ENCODE measurements around the gene EEFSEC. TPM values are rescaled to one million over a fixed set of nuclear protein-coding genes. Genes with fewer than 3 reads are reported as not detected.
A peak's percentile ranks its signal among the peaks of the same experiment; 100 is the strongest.

EEFSEC gene
- total RNA-seq, 1 donor from 2014 or later = 24.6 TPM

GRCh38 chr3:128236657-128237056 is 83.4 kb downstream of the EEFSEC start:
- Histone ChIP-seq H3K4me1 (no peaks in the 10 kb centered on the region), H3K36me3 (no peaks in the 10 kb centered on the region), H3K4me3 (no peak overlapping the region), H3K9me3 (no peaks in the 10 kb centered on the region), H3K27ac (no peak overlapping the region), H3K27me3 (no peaks in the 10 kb centered on the region)
- peak in 1 of 2 donors; percentile 69 for DNase-seq (ENCODE audit: extremely low spot score in 2 of 2)
- intact Hi-C loops (cut with DNase I) = no loop called here
- TF ChIP-seq POLR2AphosphoS5 (IDR thresholded peaks at IDR 0.05; ENCODE audit: insufficient read depth in 1 of 2, low read depth in 1 of 2) = no peak
- TF ChIP-seq POLR2A (IDR thresholded peaks at IDR 0.05) = no peak
- TF ChIP-seq, protein P1, sequence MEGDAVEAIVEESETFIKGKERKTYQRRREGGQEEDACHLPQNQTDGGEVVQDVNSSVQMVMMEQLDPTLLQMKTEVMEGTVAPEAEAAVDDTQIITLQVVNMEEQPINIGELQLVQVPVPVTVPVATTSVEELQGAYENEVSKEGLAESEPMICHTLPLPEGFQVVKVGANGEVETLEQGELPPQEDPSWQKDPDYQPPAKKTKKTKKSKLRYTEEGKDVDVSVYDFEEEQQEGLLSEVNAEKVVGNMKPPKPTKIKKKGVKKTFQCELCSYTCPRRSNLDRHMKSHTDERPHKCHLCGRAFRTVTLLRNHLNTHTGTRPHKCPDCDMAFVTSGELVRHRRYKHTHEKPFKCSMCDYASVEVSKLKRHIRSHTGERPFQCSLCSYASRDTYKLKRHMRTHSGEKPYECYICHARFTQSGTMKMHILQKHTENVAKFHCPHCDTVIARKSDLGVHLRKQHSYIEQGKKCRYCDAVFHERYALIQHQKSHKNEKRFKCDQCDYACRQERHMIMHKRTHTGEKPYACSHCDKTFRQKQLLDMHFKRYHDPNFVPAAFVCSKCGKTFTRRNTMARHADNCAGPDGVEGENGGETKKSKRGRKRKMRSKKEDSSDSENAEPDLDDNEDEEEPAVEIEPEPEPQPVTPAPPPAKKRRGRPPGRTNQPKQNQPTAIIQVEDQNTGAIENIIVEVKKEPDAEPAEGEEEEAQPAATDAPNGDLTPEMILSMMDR (IDR thresholded peaks at IDR 0.05) = no peak

- H3K27ac ChIP-seq = no peak overlapping the region
- TF ChIP-seq POLR2A (IDR thresholded peaks at IDR 0.05) (no peak), POLR2AphosphoS5 (IDR thresholded peaks at IDR 0.05; ENCODE audit: insufficient read depth in 1 of 2, low read depth in 1 of 2) (no peak)
- TF ChIP-seq, protein P1 (IDR thresholded peaks at IDR 0.05) = no peak
- intact Hi-C loops (cut with DNase I) = no loop called here
Observed at GRCh38 chr3:128237348-128238183, 84.3 kb downstream of the EEFSEC start.

DNA sequence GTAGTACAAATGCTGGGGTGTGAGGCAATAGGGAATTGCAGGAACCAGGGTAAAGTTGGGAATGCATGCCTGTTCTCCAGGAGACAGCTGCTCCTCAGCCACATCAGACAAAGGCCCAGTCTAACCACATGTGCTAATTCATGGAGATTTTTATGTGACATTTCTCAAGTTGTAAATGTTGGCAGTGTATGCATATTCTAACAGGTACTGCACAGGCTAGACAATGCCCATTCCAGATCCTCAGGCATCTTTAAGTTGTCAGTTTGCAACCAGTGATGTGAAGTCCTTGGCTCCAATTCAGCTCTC is 84.9 kb downstream of the EEFSEC start:
- DNase-seq (ENCODE audit: extremely low spot score in 2 of 2) = peak in 1 of 2 donors; percentile 27
- no peak overlapping the region for H3K27ac ChIP-seq
- no peaks in the 10 kb centered on the region for H3K4me1 ChIP-seq
- no peaks in the 10 kb centered on the region for H3K27me3 ChIP-seq
- no peak for TF ChIP-seq POLR2AphosphoS5 (IDR thresholded peaks at IDR 0.05; ENCODE audit: insufficient read depth in 1 of 2, low read depth in 1 of 2)
- TF ChIP-seq POLR2A (IDR thresholded peaks at IDR 0.05) = no peak
- TF ChIP-seq, protein P1 (IDR thresholded peaks at IDR 0.05) = no peak
- H3K4me3 ChIP-seq = no peak overlapping the region
- intact Hi-C loops (cut with DNase I) = no loop called here
- no peaks in the 10 kb centered on the region for H3K9me3 ChIP-seq
- H3K36me3 ChIP-seq = no peaks in the 10 kb centered on the region

More at GRCh38 chr3:128237348-128238183, 84.3 kb downstream of the EEFSEC start:
- Histone ChIP-seq H3K36me3 (no peaks in the 10 kb centered on the region), H3K9me3 (no peaks in the 10 kb centered on the region), H3K4me1 (no peaks in the 10 kb centered on the region), H3K27me3 (no peaks in the 10 kb centered on the region), H3K4me3 (no peak overlapping the region)
- DNase-seq (ENCODE audit: extremely low spot score in 2 of 2) = peak in 1 of 2 donors; percentile 25

DNA sequence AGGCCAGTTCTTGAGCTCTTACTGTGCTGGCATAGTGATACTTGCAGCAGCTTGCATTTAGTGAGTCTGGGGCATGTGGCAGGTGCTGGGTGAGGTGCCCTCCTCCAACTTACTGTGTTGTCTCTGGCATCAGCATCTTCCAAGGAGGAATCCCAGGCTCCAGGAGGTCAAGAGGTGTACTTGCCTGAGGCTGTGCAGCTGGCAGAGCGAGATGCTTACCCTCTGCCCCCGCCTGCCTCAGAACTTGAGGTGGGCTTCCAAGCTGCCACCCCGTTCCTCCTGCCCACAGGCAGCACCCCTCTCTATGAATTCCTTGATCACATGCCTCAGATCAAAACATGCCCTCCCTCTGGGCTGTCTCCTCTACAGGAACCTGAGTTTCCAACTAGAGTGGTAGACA is 86.0 kb downstream of the EEFSEC start:
- no peaks in the 10 kb centered on the region for H3K9me3 ChIP-seq
- H3K36me3 ChIP-seq = no peaks in the 10 kb centered on the region
- DNase-seq (ENCODE audit: extremely low spot score in 2 of 2) = no peak
- H3K4me1 ChIP-seq = no peaks in the 10 kb centered on the region
- TF ChIP-seq, protein P1 (IDR thresholded peaks at IDR 0.05) = no peak
- no peak for TF ChIP-seq POLR2A (IDR thresholded peaks at IDR 0.05)
- no peak for TF ChIP-seq POLR2AphosphoS5 (IDR thresholded peaks at IDR 0.05; ENCODE audit: insufficient read depth in 1 of 2, low read depth in 1 of 2)
- intact Hi-C loops (cut with DNase I) = no loop called here
- no peak overlapping the region for H3K27ac ChIP-seq
- H3K27me3 ChIP-seq = no peaks in the 10 kb centered on the region
- no peak overlapping the region for H3K4me3 ChIP-seq

DNA sequence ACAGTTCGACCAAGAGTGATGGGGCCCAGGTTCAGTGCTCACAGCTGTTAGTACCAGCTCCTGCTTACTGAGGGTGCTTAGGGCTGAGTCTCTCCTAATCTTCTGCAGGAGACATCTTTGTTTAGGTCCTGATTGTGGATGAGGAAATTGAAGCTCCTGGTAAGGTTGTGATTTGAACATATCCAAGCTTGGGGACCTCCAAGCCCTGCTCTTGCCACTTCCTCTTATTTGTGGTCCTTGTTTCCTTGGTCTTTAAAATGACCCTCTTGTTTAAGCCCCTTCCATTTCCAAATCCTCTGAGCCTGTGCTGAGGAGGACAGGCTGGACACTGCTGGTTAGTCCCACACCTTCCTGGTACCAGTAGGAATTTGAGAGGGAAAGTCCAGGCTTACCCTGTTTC is 87.0 kb downstream of the EEFSEC start:
- intact Hi-C loops (cut with DNase I) = no loop called here
- Histone ChIP-seq H3K4me3 (no peak overlapping the region), H3K9me3 (no peaks in the 10 kb centered on the region), H3K27me3 (no peaks in the 10 kb centered on the region), H3K27ac (no peak overlapping the region), H3K4me1 (peaks cover under 1% of the 10 kb centered on the region), H3K36me3 (no peaks in the 10 kb centered on the region)
- DNase-seq (ENCODE audit: extremely low spot score in 2 of 2) = no peak
- TF ChIP-seq POLR2A (IDR thresholded peaks at IDR 0.05) (no peak), POLR2AphosphoS5 (IDR thresholded peaks at IDR 0.05; ENCODE audit: insufficient read depth in 1 of 2, low read depth in 1 of 2) (no peak)
